Stimulated activated CD8-positive, alpha-beta memory T cell treated with anti-CD3 and anti-CD28 coated beads, Interleukin-7, amount 100 ng/mL, for 24 hours (primary cell): ENCODE data around the gene MAIP1.

ENCODE experiments used
- DNase-seq: peaks from one replicate; pipeline ENCODE4 v3.0.0-alpha.2; 2020; ENCODE audit warnings: low read depth

MAIP1 gene

GRCh38 chr2:199991691-199992090, 36.3 kb downstream of the MAIP1 start:
- no peak for DNase-seq

GRCh38 chr2:199992296-199992695, 36.9 kb downstream of the MAIP1 start:
- DNase-seq, result no peak

- no peak for DNase-seq
Observed at GRCh38 chr2:199994371-199994770, 39.0 kb downstream of the MAIP1 start.

- DNase-seq, result no peak
Observed at GRCh38 chr2:199994896-199995295, 39.5 kb downstream of the MAIP1 start.

GRCh38 chr2:199997296-199997695, 41.9 kb downstream of the MAIP1 start:
- no peak for DNase-seq

GRCh38 chr2:199999166-199999565, 43.8 kb downstream of the MAIP1 start:
- no peak for DNase-seq

- DNase-seq, result no peak
Observed at GRCh38 chr2:200000444-200001163, 45.2 kb downstream of the MAIP1 start.

- no peak for DNase-seq
Observed at GRCh38 chr2:200003444-200003843, 48.1 kb downstream of the MAIP1 start.

GRCh38 chr2:200005675-200006074, 50.3 kb downstream of the MAIP1 start:
- no peak for DNase-seq

GRCh38 chr2:200007306-200007705, 51.9 kb downstream of the MAIP1 start:
- DNase-seq, result no peak

GRCh38 chr2:200012401-200012800, 57.0 kb downstream of the MAIP1 start:
- no peak for DNase-seq
